Measurements from ENCODE around the gene FBXL2. TPM values are rescaled to one million over a fixed set of nuclear protein-coding genes. Genes with fewer than 3 reads are reported as not detected.

Gene FBXL2
- total RNA-seq, 1 experiment from 2014 or later, result 7.2 TPM

- intact Hi-C loops (cut with micrococcal nuclease), result no loop called here
- peaks cover 11% of the 10 kb centered on the region for H3F3A ChIP-seq (ENCODE audit: low read length, unreplicated experiment)
- no peak overlapping the region for H3K9ac ChIP-seq (ENCODE audit: low read length)
- no peaks in the 10 kb centered on the region for H3K9me2 ChIP-seq (replicated peaks; ENCODE audit: low read length)
- H4K20me1 ChIP-seq (ENCODE audit: low read length), result no peaks in the 10 kb centered on the region
- CTCF ChIA-PET, result no interaction called here
- H3K4me3 ChIP-seq (ENCODE audit: low read length), result no peak overlapping the region
- H3K4me1 ChIP-seq (ENCODE audit: insufficient read depth, low read length), result peaks cover 26% of the 10 kb centered on the region
- H2AFZ ChIP-seq (ENCODE audit: low read length), result no peak overlapping the region
- DNase-seq (peak; percentile 13), ATAC-seq (no peak)
- H3K27ac ChIP-seq (ENCODE audit: low read length), result peak overlapping the region; percentile 7
- peaks cover 75% of the 10 kb centered on the region for H3K36me3 ChIP-seq (ENCODE audit: low read depth, low read length)
- peaks cover 13% of the 10 kb centered on the region; the same call in 1 of the 2 replicates for H3K79me2 ChIP-seq (ENCODE audit: low read length)
- peak overlapping the region; percentile 7; the same call in 1 of the 2 replicates for H3K4me2 ChIP-seq (ENCODE audit: low read length)
- POLR2A ChIA-PET (ENCODE audit: unreplicated experiment), result no interaction called here
- no peaks in the 10 kb centered on the region for H3K27me3 ChIP-seq (ENCODE audit: low read length)
- no peaks in the 10 kb centered on the region for H3K9me3 ChIP-seq (ENCODE audit: low read length)
- TF ChIP-seq EZH2 (IDR thresholded peaks at IDR 0.05; ENCODE audit: low read length, unreplicated experiment) (no peak), CTCF (conservative IDR thresholded peaks at IDR 0.05; ENCODE audit: low read depth, low read length) (no peak), EZH2phosphoT487 (IDR thresholded peaks at IDR 0.05; ENCODE audit: borderline replicate concordance, low read length) (no peak)
- TSS peak; percentile 46 for BruUV-seq (replicated peaks)
Observed at GRCh38 chr3:33388374-33389100, 111.3 kb downstream of the FBXL2 start.

DNA sequence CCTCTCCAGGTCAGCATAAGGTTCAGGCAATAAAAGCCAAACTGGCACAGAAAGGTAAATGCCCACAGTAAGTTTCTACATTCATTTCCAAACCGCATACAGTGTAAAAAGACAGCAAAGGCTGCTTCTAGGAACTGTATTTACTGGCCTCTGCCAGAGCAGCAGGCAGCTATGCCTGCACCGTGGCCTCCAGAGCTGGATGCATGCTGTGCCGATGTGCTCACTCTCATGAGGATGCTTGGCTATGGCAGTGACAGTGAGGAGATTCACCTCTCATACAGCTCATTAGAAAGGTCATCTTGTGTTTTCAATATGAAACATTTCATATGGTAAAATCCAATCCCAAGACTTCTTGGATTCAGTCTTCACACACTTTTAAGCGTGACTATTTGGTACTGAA is 112.7 kb downstream of the FBXL2 start:
- DNase-seq (no peak), ATAC-seq (no peak)
- ChIA-PET CTCF (no interaction called here), POLR2A (ENCODE audit: unreplicated experiment) (no interaction called here)
- H3K4me2 ChIP-seq (ENCODE audit: low read length), result no peak overlapping the region
- H3K9me3 ChIP-seq (ENCODE audit: low read length), result no peaks in the 10 kb centered on the region
- TF ChIP-seq CTCF (conservative IDR thresholded peaks at IDR 0.05; ENCODE audit: low read depth, low read length) (no peak), EZH2phosphoT487 (IDR thresholded peaks at IDR 0.05; ENCODE audit: borderline replicate concordance, low read length) (no peak), EZH2 (IDR thresholded peaks at IDR 0.05; ENCODE audit: low read length, unreplicated experiment) (no peak)
- no peak overlapping the region for H2AFZ ChIP-seq (ENCODE audit: low read length)
- BruUV-seq (replicated peaks), result no TSS peak
- no peak overlapping the region for H3K27ac ChIP-seq (ENCODE audit: low read length)
- H4K20me1 ChIP-seq (ENCODE audit: low read length), result no peaks in the 10 kb centered on the region
- H3K27me3 ChIP-seq (ENCODE audit: low read length), result no peaks in the 10 kb centered on the region
- peaks cover 68% of the 10 kb centered on the region for H3K36me3 ChIP-seq (ENCODE audit: low read depth, low read length)
- H3K9me2 ChIP-seq (replicated peaks; ENCODE audit: low read length), result no peaks in the 10 kb centered on the region
- peaks cover 13% of the 10 kb centered on the region; the same call in 1 of the 2 replicates for H3K79me2 ChIP-seq (ENCODE audit: low read length)
- H3K4me3 ChIP-seq (ENCODE audit: low read length), result no peak overlapping the region
- no peak overlapping the region for H3K9ac ChIP-seq (ENCODE audit: low read length)
- H3K4me1 ChIP-seq (ENCODE audit: insufficient read depth, low read length), result peaks cover 29% of the 10 kb centered on the region
- intact Hi-C loops (cut with micrococcal nuclease), result loop anchor here (5.0 kb wide), 1 partner anchor 327 kb away; the partner anchor contains the start of gene CLASP2
- peaks cover 14% of the 10 kb centered on the region for H3F3A ChIP-seq (ENCODE audit: low read length, unreplicated experiment)
